Activated CD4-positive, alpha-beta T cell treated with anti-CD3 and anti-CD28 coated beads, Interleukin-2, Interleukin-4, amounts not matched to agents 100 ng/mL and 50 ng/mL, durations not matched to agents 16 hours and 8 hours (primary cell): Measurements from ENCODE around the gene CSE1L.
"Not testable (repeated sequence)": the region's sequence is repeated elsewhere in the genome, so short reads cannot be mapped to it uniquely, and the experiment has no call there.

ENCODE experiments used
- DNase-seq: peaks from one replicate; pipeline ENCODE4 v3.0.0-alpha.2; 2020; ENCODE audit warnings: low spot score

Gene CSE1L, protein sequence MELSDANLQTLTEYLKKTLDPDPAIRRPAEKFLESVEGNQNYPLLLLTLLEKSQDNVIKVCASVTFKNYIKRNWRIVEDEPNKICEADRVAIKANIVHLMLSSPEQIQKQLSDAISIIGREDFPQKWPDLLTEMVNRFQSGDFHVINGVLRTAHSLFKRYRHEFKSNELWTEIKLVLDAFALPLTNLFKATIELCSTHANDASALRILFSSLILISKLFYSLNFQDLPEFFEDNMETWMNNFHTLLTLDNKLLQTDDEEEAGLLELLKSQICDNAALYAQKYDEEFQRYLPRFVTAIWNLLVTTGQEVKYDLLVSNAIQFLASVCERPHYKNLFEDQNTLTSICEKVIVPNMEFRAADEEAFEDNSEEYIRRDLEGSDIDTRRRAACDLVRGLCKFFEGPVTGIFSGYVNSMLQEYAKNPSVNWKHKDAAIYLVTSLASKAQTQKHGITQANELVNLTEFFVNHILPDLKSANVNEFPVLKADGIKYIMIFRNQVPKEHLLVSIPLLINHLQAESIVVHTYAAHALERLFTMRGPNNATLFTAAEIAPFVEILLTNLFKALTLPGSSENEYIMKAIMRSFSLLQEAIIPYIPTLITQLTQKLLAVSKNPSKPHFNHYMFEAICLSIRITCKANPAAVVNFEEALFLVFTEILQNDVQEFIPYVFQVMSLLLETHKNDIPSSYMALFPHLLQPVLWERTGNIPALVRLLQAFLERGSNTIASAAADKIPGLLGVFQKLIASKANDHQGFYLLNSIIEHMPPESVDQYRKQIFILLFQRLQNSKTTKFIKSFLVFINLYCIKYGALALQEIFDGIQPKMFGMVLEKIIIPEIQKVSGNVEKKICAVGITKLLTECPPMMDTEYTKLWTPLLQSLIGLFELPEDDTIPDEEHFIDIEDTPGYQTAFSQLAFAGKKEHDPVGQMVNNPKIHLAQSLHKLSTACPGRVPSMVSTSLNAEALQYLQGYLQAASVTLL

DNA sequence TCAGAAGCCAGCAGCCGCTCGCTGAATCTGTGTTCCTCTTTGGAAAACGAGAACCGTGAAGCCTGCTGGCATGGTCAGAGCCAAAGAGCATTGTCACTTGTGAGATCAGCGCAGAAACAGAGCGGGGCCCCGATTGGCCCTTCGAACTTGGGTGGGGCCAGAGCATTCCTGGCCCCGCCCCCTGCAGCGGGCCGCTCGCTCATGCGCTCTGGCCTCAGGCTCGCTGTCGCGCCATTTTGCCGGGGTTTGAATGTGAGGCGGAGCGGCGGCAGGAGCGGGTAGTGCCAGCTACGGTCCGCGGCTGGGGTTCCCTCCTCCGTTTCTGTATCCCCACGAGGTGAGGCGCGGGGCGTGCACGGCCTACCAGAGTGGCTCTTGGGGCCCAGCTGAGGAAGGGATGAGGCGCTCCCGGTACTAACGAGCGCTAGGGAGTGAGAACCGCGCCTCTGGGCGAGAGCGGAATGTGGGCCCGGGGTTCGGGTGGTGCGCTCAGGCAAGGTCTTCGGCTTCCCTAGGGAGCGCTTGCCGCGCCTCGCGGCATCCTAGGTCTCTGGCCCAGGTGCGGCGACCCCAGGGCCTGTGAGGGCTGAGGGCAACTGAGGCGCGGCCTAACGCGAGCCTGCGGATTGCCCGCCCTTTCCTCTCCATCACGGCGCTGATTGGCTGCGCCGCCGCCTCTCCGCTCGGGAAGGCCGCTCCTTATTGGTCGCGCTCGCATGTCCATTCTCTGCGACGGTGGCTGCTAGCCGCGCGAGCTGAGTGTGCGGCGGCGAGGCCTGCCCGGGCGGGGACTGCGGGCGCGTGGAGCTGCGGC lies at the start of gene CSE1L:
TSS of gene CSE1L (plus strand) at position 226 of the 814 bp plus-strand sequence. CDS start 12,152 bp downstream, outside the sequence.
- DNase-seq: peak; percentile 96

DNA sequence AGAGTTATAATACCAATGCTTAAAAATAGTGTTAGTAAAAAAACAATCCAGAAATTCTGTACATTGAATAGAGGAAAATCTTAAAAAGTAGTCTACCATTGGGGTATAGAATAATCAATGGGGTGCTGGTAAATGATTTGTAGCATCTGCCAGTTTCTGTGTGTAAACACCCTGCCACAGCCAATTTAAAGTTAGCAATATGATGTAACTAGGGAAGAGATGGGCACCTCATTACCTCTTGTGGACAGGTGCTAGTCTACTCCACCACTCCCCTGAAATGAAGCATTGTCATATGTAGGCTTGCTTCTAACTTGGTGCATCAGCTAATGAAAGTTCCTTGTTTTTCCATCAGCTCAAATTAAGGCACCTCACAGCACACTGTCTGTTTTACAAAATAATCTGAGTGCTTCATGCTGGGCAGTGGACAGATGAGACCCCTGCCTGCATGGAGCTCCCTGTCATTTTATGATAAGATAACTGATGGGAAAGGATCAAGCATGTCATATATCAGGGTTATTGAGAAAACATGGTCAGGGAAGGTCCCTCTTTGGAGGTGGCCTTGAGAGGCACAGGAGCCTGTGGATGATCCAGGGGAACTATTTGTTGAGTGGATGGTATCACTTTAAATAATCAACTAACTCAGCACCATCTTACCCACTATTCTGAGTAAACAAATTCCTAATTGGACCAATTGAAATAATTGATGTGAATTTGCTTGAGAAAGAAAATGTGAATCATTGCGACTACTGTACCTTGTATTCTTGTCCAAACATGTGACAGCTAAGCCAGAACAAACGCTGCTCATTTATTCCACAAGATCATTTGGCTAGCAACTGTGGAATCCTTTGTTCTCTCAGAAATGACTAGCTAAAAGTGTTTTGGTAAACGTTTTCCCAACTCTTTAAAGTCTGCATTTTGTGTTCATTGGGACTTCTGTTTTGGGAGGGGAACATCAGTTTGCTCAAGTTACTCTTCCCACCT lies 45.9 kb upstream of the CSE1L start:
- no peak for DNase-seq

DNA sequence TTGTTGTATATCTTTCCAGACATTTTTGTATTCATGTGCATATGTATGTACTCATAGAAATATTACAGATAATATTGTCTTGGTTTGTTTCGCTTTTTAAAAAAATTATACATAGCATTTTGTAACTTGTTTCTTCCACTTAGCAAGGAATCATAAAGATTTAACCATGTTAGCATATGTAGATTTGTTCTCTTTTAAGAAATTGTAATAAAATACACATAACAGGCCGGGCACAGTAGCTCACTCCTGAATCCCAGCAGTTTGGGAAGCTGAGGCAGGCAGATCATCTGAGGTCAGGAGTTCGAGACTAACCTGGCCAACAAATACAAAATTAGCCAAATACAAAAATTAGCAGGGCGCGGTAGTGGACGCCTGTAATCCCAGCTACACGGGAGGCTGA lies 44.4 kb upstream of the CSE1L start:
- DNase-seq: no peak

DNA sequence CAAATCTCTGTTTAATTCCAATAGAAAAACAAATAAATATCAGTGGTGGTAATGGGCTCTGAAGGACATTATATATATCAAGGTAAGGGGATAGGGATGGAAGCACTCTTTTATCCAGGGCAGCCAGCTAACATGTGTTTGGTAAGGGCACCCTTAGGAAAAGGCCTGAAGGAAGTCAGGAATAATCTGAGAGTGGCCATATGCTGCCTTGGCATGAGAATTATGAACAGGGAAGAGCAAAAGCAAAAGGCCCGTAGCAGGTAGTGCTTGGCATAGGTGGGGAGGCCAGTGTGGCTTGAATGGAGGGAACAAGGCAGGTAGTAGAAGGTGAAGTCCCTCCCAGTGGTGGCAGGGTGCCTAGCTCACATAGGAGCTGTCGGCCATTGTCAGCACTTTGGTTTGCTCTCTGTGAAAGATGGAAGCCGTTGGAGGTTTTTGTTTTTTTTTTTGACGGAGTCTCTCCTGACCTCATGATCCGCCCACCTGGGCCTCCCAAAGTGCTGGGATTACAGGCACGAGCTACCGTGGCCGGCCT lies 39.6 kb upstream of the CSE1L start:
- DNase-seq: no peak

DNA sequence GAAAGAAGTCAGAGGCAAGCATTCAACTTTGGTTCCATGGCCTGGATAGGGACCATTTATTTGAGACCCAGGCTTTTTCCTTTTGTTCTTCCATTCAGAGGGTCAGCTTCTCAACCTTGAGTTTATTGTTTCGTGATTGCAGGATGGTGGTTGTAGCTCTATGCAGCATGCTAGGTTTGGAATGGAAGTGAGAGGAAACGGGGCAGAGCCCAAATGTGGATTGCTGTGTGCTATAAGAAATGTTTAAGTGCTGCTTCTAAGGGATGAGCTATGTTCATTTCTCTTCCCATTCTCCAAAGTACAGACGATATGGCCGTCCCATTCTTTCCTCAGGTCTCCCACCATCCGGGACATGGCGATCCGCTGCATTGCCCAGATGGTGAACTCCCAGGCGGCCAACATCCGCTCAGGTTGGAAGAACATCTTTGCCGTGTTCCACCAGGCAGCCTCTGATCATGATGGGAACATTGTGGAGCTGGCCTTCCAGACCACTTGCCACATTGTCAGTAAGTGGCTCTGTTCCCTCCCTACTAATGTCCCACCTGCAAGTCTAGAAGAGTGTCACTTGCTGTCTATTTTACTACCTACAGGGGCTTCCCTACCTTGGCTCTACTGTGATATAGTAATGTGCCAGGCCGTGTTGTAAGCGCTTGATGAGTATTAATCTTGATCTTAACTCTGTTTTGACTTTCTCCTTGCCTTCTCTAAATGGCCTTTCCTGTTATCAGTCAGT lies 36.0 kb upstream of the CSE1L start:
- DNase-seq: no peak

DNA sequence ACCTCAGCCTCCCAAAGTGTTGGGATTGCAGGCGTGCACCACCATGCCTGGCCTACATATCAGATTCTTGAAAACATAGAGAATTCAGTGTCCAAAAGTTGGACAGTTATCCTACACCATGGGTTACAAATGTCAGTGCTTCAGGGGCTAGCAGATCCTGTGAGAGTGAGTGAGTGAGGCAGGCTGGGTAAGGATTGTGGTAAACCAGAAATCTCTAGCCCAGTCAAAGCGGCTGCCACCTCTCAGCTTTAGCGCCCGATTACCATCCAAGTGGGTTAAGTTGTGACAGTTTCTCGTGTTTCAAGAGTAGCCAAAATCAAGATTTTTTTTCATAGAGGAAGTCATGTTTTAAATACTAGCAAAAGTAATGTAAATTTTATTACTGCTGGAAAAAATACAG lies 21.9 kb upstream of the CSE1L start:
- DNase-seq: no peak

DNA sequence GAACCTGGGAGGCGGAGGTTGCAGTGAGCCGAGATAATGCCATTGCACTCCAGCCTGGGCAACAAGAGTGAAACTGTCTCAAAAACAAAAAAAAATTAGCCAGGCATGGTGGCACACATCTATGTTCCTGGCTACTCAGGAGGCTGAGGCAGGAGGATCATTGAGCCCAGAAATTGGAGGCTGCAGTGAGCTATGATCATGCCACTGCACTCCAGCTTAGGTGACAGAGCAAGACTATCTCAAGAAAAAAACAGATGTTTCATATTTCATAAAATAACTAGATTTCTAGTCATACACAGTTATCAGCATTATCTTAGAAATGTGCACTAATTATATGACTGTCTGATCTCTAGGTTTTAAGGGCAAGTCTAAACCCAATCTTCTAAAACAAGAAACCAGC lies 17.9 kb upstream of the CSE1L start:
- DNase-seq: not testable (repeated sequence)

DNA sequence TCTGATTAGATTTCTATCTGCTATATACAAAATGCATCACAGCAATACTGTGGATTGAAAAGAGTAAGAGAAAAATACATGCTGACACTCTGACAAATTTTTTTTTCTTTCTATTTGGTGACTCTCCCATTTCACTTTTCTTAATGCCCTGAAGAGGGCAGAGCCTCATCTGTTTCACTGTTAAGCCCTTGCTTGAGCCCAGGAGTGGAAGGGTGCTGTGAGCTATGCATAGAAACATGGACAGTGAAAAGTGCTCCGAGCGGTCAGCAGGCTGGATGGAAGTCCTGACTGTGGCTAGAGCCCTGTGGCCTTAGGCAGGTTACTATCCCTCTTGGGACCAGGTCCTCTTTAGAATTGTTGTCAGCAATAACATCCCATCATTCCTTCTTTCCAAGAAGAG lies 17.4 kb upstream of the CSE1L start:
- DNase-seq: no peak

DNA sequence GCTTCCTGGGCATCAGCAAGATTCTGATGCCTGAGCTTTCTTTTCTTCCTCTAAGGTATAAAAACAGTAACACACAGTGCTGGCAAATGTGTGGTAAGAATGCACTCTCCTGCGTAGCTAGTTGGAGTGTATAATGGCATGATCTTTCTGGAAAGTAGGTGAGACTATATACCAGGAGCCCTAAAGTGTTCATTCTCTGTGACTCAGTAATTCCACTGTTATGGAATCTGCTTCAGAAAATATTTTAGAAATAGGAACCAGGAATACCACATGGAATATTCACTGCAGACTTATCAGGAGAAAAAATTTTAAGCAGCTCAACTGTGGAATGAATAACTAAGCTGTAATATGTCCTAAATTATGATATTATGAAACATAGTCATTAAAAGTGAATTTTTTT lies 16.9 kb upstream of the CSE1L start:
- DNase-seq: no peak

DNA sequence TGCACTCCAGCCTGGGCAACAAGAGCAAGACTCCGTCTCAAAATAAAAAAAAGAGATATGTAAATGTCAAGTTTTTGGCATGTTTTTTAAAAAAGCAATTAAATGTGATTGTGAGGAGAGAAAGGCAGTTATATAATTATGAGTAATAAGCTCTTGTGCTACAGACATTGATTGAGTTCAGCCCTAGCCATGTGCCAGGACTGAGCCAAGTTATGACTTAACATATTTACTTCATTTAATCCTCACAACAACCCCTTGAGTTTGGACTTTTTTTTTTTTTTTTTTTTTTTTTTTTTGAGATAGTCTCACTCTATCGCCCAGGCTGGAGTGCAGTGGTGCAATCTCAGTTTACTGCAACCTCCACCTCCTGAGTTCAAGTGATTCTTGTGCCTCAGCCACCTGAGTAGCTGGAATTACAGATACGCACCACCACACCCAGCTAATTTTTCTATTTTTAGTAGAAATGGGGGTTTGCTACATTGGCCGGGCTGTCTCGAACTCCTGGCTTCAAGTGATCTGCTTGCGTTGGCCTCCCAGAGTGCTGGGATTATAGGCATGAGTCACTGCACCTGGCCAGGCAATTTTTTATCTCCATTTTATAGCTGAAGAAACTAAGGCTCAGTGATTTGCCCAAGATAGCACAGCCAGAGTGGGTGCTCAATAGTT lies 15.0 kb upstream of the CSE1L start:
- no peak for DNase-seq

DNA sequence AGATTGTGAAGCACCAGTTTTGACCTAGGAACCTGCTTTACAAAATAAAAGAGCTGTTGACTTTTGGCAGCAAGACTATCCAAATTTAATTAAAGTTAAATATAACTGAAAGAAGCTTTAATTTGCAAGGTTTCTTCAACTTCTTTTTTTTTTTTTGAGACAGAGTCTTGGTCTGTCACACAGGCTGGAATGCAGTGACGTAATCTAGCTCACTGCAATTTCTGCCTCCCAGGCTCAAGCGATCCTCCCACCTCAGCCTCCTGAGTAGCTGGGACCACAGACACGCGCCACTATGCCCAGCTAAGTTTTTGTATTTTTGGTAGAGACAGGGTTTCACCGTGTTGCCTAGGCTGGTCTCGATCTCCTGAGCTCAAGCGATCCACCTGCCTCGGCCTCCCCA lies 13.7 kb upstream of the CSE1L start:
- DNase-seq: no peak

DNA sequence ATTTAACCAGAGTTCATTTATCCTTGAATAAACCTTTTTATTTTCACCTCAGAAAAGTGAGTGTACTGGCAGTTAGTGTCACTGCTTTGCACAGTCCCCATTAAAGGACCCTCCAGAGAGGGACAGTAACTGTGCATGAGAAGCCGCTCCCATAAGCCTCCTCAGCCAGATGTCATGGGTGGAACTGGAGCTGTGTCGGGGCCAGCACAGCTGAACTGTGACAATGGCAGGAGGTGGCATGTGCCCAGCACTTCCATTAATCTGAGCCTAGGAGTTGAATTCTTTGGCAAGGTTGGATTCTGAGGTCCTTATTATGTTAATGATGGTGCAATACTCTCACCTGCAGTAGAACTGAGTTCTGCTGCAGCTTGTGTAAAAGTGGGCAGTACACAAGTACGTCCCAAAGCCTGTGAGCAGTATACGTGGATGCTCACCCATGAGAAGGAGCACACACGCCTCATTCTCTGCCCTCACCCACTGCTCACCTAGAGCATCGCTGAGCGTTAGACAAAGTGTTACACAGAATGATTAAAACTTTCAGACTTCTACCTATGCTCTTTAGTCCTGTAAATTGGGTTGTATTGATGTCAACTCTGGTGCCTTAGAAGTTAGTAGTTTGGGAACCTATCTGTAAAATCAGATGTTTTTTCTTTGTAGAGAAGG lies 11.9 kb upstream of the CSE1L start:
- no peak for DNase-seq

DNA sequence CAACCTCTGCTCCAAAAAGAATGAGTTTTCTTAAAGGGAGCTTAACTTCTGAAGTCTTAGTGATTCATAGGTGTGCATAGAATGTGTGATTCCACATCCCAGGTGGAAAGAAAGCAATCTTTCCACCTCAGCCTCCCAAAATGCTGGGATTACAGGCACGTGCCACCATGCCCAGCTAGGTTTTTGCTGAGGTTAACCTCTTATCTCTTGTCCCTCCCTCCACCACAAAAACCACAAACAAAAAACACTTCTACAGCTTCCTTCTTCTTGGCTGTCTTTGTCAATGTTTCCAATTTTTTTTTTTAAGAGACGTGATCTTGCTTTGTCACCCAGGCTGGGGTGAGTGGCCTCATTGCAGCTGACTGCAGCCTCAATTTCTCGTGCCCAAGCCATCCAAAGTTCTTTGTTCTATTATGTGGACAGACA lies 8.1 kb upstream of the CSE1L start:
- DNase-seq: peak; percentile 52

DNA sequence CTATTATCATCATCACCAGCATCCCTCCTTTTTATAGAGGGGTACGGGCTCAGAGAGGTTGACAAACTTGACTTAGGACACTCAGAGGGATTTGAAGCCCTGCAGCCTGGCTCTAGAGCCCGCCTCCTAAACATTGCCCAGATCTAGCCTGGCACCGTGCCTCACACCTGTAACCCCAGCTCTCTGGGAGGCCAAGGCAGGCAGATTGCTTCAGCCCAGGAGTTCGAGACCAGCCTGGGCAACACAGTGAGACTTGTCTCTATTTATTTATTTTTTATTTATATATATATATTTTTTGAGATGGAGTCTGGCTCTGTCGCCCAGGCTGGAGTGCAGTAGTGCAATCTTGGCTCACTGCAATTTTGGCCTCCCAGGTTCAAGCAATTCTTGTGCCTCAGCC lies 6.3 kb upstream of the CSE1L start:
- no peak for DNase-seq

DNA sequence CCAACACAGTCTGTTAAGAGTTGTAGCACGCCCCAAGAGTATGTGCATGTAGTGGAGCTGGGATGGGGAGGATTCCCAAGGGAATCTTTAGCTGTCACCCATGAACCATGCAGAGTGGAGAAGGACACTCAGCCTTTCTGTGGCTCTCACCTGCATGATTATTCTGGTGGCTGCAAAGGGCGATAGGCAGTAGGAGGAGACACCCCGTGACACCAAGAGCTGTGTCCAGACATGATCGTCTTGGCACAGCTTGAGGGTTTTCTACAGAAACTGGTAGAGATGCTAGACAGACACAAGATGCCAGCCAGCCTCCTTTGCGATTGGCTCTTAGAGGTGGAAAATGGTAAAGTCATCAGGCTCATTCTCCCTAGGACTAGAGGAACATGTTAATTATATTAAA lies 3.1 kb upstream of the CSE1L start:
- DNase-seq: no peak

DNA sequence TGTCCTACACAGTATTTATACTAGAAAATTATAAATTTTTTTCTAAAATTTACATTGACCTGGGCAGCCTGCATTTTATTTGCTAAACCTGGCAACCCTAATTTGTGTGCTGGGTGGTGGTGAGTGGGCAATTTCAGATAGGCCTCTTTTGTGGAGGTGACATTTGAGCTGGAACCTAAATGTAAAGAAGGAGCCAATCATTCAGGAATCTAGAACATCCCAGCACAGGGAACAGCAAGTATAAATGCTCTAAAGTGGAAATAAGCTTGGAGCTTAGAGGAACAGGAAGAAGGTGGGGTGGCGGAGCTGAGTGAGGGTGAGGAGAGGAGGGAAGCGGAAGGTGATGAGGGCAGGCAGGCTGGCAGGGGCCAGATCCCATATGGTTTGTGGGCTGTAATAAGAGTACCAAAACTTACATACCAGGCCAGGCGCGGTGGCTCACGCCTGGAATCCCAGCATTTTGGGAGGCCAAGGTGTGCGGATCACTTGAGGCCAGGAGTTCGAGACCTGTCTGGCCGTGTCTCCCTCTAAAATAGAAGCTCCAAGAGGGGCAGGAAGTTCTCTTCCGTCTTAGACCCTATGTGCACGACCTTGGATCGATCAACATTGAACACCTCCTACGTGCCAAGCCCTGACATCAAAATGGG lies 549 bp upstream of the CSE1L start:
- peak; percentile 35 for DNase-seq

DNA sequence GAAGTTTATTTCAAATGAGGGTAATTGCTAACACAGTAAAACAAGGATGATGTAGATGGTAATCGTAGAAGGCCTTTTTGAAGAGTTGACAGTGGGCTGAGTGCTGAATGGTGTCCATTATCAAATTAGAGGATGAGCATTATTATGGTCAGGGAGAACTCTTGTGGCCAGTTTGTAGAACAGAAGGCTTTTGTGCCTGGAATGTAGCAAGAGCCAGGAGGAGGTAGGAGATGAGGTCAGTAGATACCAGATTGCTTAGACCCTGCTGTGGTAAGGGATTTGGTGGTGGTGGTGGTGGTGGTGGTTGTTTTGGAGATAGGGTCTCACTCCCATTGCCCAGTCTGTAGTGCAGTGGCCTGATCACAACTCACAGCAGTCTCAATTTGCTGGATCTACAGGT lies 6.2 kb downstream of the CSE1L start:
- DNase-seq: no peak

DNA sequence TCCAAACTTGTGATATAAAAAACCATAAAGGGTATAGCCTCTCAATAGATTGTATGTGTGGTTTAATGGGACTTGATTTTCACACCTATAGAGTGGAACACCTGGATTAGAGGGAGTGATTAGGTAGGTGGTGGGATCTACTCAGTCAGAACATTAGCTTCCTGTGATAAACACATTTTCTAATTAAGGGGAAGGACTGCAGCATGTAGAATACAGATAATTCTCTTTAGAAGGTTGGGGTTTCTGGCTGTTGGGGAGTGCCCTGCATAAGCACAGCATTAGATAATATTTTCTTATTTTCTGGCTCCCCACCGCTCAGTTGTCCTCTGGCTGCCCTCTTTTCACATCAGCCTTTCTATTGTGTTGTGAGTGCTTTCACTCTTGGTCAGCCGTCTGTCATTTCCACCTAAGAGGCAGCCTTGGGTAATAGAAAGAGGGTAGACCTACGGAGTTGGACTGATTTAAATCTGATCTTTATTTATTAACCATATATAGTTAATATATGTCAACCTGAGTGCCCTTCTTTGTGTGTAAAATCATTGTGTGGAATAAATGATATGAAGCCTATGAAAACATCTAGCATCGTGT lies 8.0 kb downstream of the CSE1L start:
- peak; percentile 11 for DNase-seq
